ENCODE measurements around the gene TPRN.
"Not testable (repeated sequence)": the region's sequence is repeated elsewhere in the genome, so short reads cannot be mapped to it uniquely, and the experiment has no call there.

Gene TPRN

DNA sequence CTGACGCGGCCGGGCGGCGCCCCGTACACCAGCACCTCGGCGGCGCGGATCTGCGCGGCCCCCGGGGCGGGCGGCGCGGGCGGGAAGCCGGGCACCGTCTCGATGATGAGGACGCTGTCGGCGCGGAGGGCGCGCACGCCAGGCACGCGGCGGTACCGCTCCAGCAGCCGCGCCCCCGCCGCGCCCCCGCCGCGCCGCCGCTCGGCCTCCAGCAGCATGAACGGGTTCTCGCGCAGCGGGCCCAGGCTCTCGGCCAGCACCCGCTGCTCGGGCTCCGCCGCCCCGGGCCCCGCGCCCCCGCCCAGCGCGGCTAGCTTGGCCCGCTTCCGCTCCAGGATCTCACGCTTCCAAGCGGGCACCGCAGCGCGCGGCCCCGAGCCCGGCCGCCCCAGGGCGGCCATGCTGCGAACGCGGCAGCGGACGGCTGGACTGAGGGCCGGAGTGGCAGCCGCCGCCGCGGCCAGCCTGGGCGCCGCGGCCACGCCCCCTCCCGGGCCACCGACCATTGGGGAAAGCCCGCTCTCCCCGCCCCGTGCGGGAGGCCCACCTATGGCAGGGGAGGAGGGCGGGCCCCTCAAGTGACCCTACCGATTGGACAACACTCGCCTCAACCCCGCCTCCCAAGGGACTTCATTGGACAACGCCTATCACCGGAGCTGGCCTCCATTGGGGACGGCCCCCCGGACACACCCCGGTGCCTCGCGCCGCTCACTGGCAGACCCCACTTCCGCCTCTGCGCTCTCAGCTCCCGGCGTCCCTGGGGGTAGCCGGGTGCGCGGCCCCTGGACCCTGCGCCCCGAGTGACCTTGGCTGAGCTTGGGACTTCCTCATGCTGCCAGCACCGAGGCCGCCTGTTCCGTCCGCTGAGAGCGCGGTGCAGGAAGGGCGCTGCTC, at the start of gene TPRN:
Gene TPRN, minus strand, starts transcription at position 431 of the 894 bp plus-strand sequence. Its CDS starts 30 bp downstream, at position 401.
- DNase-seq (ENCODE audit: low spot score): peak; percentile 100

DNA sequence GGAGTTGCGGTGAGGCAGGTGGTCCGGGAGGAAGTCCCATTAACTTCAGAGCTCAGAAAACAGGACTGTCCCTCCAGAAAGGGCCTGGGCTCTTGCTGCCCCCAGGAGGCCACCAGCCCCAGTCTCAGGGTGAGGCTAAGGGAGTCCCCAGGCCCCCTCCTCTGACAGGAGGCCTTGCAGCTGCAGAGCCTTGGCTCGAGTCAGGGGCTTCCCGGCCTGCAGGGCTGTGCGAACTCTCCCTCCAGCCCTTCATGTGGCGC, 47.3 kb upstream of the TPRN start:
- no peak for DNase-seq (ENCODE audit: low spot score)

DNA sequence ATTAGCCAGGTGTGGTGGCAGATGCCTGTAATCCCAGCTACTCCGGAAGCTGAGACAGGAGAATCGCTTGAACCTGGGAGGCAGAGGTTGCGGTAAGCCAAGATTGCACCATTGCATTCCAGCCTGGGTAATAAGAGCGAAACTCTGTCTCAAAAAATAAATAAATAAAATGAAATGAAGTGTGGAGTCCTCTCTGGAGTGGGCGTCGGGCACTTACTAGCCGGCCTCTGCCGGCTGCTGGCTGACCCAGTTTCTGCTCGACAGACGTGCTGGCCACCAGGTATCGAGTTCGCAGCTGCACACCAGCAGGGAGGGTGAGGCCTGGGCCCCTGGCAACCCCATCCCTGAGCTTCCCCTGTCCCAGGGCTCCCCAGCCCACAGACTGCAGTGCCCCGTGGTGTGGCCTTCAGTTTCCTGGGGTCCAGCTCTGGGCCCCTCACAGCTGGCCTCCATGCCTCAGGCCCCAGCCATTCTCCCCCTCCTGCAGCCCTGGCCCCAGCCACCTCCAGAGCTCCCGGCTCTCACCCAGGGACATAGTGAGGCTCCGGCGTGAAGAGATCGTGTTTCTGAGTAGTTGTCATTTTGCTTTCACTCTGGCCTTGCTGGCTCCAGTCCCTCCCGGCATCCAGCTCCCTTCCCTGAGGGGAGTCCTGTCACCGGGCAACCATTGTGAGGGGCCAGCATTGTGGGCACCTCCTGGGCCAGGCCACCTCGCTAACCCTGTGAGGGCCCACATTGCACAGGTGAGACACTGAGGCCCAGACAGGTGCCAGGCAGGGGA, 46.8 kb upstream of the TPRN start:
- DNase-seq (ENCODE audit: low spot score): no peak

GRCh38 chr9:137245450-137246421, 45.2 kb upstream of the TPRN start:
- no peak for DNase-seq (ENCODE audit: low spot score)

GRCh38 chr9:137244486-137245449, 44.2 kb upstream of the TPRN start:
- no peak for DNase-seq (ENCODE audit: low spot score)

GRCh38 chr9:137243626-137244485, 43.3 kb upstream of the TPRN start:
- DNase-seq (ENCODE audit: low spot score): peak; percentile 68

DNA sequence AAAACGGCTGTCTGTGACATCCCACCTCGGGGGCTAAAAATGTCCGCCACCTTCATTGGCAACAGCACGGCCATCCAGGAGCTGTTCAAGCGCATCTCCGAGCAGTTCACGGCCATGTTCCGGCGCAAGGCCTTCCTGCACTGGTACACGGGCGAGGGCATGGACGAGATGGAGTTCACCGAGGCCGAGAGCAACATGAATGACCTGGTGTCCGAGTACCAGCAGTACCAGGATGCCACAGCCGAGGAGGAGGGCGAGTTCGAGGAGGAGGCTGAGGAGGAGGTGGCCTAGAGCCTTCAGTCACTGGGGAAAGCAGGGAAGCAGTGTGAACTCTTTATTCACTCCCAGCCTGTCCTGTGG, 42.7 kb upstream of the TPRN start:
- DNase-seq (ENCODE audit: low spot score): not testable (repeated sequence)

DNA sequence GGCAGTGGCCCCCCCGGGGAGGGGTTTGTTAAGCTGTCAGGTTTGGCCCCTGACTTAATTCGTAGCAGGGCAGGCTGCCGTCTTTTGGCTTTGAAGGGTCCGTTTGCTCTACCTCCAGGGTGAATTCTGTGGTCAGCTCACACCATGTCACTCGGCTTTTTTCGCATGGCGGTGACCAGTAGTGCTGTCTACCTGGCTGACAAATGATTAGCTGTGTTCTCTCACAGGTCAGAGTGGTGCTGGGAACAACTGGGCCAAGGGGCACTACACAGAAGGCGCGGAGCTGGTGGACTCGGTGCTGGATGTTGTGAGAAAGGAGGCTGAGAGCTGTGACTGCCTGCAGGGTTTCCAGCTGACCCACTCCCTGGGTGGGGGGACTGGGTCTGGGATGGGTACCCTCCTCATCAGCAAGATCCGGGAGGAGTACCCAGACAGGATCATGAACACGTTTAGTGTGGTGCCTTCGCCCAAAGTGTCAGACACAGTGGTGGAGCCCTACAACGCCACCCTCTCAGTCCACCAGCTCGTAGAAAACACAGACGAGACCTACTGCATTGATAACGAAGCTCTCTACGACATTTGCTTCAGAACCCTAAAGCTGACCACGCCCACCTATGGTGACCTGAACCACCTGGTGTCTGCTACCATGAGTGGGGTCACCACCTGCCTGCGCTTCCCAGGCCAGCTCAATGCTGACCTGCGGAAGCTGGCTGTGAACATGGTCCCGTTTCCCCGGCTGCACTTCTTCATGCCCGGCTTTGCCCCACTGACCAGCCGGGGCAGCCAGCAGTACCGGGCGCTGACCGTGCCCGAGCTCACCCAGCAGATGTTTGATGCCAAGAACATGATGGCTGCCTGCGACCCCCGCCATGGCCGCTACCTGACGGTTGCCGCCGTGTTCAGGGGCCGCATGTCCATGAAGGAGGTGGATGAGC, 42.0 kb upstream of the TPRN start:
- DNase-seq (ENCODE audit: low spot score): no peak

DNA sequence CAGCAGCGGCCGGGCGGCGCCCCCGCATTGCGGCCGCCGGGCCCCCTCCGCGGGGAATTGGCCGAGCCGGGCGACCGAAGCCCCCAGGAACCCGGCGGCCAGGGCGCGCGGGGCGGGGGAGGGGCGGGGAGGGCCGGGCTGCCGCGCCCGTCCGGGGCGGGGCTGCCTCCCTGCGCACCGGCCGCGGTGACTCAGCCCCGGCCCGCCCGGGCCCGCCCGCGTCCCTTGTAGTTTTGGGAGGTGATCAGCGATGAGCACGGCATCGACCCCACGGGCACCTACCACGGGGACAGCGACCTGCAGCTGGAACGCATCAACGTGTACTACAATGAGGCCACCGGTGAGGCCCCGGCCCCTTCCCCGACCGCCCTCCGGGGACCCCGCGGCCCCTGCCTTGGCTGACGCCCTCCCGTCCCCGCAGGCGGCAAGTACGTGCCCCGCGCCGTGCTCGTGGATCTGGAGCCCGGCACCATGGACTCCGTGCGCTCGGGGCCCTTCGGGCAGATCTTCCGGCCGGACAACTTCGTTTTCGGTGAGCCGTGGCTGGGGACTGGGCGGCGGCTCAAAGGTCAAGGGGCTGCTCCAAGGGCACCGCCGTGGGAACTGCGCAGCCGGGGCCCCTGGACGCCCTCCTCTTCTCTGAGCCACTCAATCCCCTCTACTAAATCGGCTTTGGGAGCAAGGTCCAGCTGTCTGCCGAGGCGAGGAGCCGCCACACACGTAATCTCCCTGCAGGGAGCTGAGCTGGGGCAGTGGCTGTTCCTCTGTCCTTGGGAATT, 41.1 kb upstream of the TPRN start:
- DNase-seq (ENCODE audit: low spot score): peak; percentile 84

DNA sequence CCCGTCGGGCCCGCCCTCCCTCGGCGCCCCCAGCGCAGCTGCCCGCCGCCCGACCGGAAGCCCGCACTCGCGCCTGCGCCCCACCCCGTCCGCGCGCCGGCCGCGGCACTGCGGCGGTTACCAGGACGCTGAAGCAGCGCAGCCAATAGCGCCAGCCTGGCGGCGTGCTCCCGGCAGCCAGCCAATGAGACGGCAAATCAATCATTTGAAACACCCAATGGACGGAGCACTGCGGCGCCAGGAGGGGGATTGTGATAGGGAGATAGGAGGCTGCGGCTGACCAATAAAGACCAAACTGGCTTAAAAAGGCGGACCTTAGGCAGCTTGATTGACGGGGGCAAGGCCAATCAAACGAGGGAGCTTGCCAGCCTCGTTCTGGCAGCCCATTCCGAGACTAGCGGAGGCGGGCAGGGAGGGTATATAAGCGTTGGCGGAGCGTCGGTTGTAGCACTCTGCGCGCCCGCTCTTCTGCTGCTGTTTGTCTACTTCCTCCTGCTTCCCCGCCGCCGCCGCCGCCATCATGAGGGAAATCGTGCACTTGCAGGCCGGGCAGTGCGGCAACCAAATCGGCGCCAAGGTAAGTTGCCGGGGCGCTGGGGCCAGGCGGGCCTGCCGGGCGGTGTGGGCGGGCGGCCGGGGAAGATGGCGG, 40.4 kb upstream of the TPRN start, which contains the start of gene TUBB4B:
Gene TUBB4B, plus strand, starts transcription at position 447 of the 649 bp plus-strand sequence. Its CDS starts 74 bp downstream, at position 521.
- peak; percentile 100 for DNase-seq (ENCODE audit: low spot score)

DNA sequence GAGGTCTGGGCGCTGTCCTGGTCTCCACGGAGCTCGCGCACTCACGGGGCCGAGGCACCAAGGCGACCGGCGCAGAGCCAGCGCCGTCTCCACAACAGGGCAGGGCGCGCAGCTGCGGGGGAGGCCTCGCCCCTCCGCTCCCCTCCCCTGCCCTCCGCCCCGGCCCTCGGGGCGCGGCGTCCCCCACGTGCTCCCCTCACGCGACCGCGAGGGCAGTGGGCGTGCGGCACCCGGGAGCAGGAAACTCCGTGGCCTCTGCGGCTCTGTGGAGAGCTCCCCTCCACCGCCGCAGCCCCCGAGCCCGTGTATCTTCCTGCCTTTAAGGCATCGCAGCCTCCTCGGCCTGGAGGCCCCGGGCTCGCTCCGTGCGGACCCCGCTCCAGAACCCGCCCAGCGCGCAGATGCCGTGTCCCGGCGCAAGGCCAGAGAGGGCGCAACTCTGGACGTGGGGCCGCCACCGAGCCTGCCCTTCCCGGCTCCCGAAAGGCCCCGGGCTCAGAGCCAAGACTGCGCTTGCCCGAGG, 39.8 kb upstream of the TPRN start:
- DNase-seq (ENCODE audit: low spot score): peak; percentile 85

GRCh38 chr9:137239541-137240200, 39.1 kb upstream of the TPRN start:
- not testable (repeated sequence) for DNase-seq (ENCODE audit: low spot score)

DNA sequence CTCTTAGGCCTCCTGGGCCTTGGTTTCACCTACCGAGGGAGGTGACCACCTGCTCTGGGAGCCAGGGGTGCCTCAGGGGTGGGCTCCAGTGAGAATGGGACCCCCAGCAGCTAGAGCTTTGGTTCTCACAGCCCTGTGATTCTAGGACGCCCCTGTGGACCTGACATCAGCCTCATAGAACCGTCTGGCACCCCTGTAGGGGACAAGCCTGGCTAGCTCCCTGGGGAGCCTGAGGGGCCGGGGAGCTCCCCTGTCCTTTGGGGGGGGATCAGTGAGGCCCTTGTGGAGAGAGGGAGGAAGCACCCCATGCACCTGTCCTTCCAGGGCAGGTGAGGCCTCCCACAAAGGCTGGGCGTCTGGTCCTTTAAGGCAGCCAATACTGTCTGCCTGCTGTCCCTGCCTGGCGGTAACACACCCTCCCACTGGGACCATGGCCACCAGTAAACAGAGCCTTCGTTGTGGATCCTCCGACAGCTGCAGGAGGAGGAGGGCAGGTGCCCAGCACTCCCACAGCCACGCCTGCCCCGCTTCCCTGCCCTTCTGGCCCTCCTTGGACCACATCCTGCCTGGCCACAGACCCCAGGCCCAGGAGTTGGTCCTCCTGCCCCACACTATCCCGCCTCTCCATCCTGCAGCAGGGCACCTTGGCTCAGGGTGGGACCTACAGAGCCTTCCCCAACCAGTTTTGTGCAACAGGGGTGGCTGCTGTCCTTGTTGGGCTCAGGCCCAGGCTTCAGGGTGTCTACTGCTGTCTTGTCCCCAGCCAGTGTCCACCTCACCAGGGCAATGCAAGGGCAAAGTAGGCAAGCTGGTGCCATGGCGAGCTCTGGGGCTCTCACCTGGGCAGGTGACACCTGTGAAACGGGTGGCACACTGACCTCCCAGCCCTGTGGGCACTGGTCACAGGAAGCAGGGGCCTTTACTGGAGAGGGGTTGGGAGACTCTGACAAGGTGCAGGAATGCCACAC, 37.5 kb upstream of the TPRN start:
- no peak for DNase-seq (ENCODE audit: low spot score)

DNA sequence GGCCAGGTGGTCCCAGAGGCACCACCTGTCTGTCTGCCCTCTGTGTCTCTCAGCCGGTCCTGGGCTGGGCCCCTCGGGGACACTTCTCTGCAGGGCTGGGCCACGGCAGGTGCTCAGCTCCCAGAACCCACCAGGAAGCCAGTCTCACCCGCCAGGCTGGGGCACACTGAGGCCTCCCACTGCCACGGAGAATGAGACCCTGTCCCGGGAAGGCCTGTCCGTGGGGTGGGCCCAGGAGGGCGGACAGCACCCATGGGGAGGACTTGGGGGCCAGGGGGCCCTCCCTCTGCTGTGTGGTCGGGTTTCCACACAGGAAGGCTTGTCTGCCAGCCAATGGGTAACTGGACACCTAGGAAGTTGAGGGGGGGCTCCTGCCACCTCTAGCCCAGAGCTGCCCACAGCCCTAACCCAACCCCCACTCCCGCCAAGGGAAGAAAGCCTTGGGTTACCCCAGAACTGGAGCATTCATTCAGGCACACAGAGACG, 36.4 kb upstream of the TPRN start:
- no peak for DNase-seq (ENCODE audit: low spot score)

DNA sequence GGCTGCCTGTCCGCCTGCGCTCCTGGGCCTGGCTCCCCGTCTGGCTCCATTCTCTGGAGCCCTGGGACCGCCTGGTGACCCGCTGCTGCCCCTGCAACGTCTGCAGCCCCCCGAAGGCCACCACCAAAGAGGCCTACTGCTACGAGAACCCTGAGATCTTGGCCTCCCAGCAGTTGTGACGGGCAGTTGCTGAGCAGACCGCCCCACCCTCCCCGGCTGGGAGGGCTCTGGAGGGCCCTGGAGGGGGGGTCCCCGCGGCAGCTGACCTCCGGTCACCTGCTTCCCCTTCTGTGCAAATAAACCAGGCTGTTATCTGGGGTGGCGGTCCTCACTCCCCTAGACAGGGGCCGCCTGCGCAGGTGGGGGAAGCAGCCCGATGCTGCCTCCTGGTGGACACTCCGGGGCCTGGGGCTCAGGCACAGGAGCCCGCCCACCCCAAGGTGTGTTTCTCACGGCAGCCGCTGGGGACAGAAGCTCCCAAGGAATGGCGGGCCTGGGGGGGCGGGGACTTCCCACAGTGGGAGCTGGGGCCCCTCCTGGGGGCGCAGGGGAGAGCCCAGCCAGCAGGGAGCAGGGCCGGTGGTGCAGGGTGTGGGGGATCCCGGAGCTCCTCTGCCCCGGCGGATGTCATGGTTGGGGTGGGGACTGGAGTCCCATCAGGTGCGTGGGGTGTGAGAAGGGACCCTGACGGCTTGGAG, 35.8 kb upstream of the TPRN start:
- peak; percentile 90 for DNase-seq (ENCODE audit: low spot score)
